Measurements from ENCODE around the gene PLVAP. TPM values are rescaled to one million over a fixed set of nuclear protein-coding genes. Genes with fewer than 3 reads are reported as not detected.

PLVAP gene
- total and polyA plus RNA-seq, 2 donors (not counting 3 experiments of a cell fraction or from before 2014, with no cell fraction given), result 5.7 to 16.9 TPM

DNA sequence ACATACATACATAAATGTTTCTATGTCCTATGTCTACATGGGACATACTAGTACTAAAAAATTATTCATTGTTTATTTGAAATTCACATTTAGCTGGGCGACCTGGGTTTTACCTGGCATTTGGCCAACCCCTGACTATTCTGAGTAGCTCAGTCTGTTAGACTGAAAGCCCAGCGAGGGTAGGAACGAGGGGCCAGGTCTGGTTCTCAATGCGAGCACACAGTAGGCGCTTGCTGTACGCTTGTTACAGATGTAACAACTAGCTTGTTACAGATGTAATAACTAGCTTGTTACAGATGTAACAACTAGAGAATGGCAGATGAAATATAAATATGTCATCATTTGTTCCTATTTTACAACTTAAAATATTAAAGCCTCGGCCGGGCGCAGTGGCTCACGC is 41.6 kb downstream of the PLVAP start:
- Histone ChIP-seq H3K27me3 (ENCODE audit: control insufficient read depth in 2 of 2, insufficient read depth in 2 of 2, low read length in 2 of 2) (peaks cover 0 to 3% of the 10 kb centered on the region in 2 experiments), H4K20me1 (replicated peaks; ENCODE audit: control insufficient read depth, extremely low read depth, insufficient read depth, low read length) (no peaks in the 10 kb centered on the region), H3K36me3 (ENCODE audit: control insufficient read depth in 2 of 2, extremely low read depth in 1 of 2, insufficient read depth in 2 of 2, low read length in 2 of 2) (no peaks in the 10 kb centered on the region), H3K9me1 (replicated peaks; ENCODE audit: control insufficient read depth, extremely low read depth, insufficient read depth, low read length) (no peaks in the 10 kb centered on the region), H3K9ac (replicated peaks; ENCODE audit: extremely low read depth, insufficient read depth, low read length) (no peak overlapping the region), H3K79me2 (ENCODE audit: control insufficient read depth, insufficient read depth, low read length) (peaks cover 4% of the 10 kb centered on the region), H3K4me2 (ENCODE audit: insufficient read depth, low read length) (no peak overlapping the region), H3K9me3 (replicated peaks; ENCODE audit: control insufficient read depth, insufficient read depth, low read length) (no peaks in the 10 kb centered on the region), H3K4me3 (replicated peaks in 1 of 3; ENCODE audit: insufficient read depth in 1 of 3, low read depth in 1 of 3, low read length in 3 of 3) (no peak overlapping the region), H3K27ac (ENCODE audit: insufficient read depth, low read depth, low read length) (no peak overlapping the region), H2AFZ (ENCODE audit: low read depth, low read length) (no peak overlapping the region), H3K4me1 (ENCODE audit: control insufficient read depth, extremely low read depth, insufficient read depth, low read length) (peaks cover 14% of the 10 kb centered on the region)
- no peak for FAIRE-seq
- dilution Hi-C loops (cut with MboI; ENCODE audit: extremely low pct_ligation_motif_present, low sequenced_read_pairs) (no loop called here), intact Hi-C loops (cut with micrococcal nuclease) (no loop called here)
- no peak for TF ChIP-seq MYC (IDR thresholded peaks at IDR 0.05; ENCODE audit: low read depth, low read length)
- no peak for TF ChIP-seq POLR2A (IDR thresholded peaks at IDR 0.05; ENCODE audit: low read depth, low read length)
- no peak for TF ChIP-seq JUN (IDR thresholded peaks at IDR 0.05; ENCODE audit: borderline replicate concordance, insufficient read depth, insufficient read length, low read depth)
- TF ChIP-seq POLR2AphosphoS5 (IDR thresholded peaks at IDR 0.05; ENCODE audit: insufficient read depth, low read depth, low read length), result no peak
- TF ChIP-seq, protein P1, sequence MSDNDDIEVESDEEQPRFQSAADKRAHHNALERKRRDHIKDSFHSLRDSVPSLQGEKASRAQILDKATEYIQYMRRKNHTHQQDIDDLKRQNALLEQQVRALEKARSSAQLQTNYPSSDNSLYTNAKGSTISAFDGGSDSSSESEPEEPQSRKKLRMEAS (IDR thresholded peaks at IDR 0.05; ENCODE audit: insufficient read depth, insufficient read length), result no peak
- BruUV-seq (replicated peaks), result no TSS peak
- CTCF ChIA-PET, result interaction anchor here (1.3 to 2.6 kb wide), 5 partner anchors 30 to 54 kb away, joined by 3 to 10 read pairs (median 5); partner anchors contain the start of gene MRPL34
- no peak for DNase-seq (ENCODE audit: low read depth, low spot score)
- POLR2A ChIA-PET, result no interaction called here

DNA sequence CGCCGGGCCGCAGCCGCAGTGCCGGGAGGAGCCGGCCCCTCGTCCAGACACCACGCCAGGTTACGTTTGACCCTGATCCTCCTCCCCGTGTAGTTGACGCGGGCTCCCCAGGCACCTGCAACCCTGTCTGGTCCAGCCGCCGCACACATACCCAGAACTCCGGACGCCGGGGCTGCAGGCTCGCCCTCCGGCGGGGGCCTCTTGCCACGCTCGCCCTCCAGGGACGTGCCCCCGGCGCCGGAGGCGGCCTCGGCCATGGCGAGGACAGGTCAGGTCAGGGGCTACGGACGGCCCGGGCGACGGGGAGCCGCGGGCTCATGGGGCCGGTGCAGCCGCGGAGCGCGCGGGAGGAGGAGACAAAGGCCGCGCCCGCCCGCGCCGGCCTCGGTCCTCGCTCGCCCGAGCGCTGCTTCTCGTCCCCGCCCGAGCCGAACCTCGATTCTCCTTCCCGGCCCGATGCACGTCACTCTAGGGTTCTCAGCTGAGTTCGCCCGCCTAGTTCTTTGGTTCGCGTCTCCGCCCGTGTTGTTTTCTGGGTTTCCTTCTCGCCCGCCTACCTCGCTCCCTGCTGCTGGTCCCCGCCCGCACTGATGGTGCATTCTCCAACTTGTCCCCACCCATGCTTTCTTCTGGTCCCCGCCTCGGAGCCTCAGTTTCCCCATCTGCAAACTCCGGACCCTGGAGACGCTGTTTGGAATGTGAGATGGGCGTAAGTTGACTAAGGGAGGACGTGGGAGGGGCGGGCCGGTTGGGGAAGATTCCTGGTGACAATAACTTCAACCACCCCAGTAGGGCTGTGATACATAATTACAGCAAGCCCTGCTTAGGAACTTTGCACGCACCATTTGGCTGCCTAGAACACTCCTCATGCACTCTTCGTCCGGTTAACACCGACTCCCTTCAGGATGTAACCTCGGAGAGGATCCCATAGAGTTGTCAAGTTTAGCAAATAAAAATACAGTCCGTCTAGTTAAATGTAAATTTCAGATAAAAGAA is 42.4 kb downstream of the PLVAP start, which contains the start of gene ANO8:
TSS of gene ANO8 (minus strand) at position 442 of the 996 bp plus-strand sequence. CDS start at position 257, 185 bp downstream.
- Histone ChIP-seq H3K9ac (replicated peaks; ENCODE audit: extremely low read depth, insufficient read depth, low read length) (peak within 1 kb of the TSS; percentile 27), H2AFZ (ENCODE audit: low read depth, low read length) (peak within 1 kb of the TSS; percentile 91), H3K36me3 (ENCODE audit: control insufficient read depth in 2 of 2, extremely low read depth in 1 of 2, insufficient read depth in 2 of 2, low read length in 2 of 2) (no peaks in the 10 kb centered on the region), H3K9me3 (replicated peaks; ENCODE audit: control insufficient read depth, insufficient read depth, low read length) (no peaks in the 10 kb centered on the region), H3K79me2 (ENCODE audit: control insufficient read depth, insufficient read depth, low read length) (peaks cover 4% of the 10 kb centered on the region), H3K27me3 (ENCODE audit: control insufficient read depth in 2 of 2, insufficient read depth in 2 of 2, low read length in 2 of 2) (peaks cover 0 to 10% of the 10 kb centered on the region in 2 experiments), H3K27ac (ENCODE audit: insufficient read depth, low read depth, low read length) (no peak within 1 kb of the TSS), H3K4me2 (ENCODE audit: insufficient read depth, low read length) (peak within 1 kb of the TSS; percentile 78), H3K4me3 (replicated peaks in 1 of 3; ENCODE audit: insufficient read depth in 1 of 3, low read depth in 1 of 3, low read length in 3 of 3) (peak within 1 kb of the TSS; percentile 30 to 55 (median 46)), H3K9me1 (replicated peaks; ENCODE audit: control insufficient read depth, extremely low read depth, insufficient read depth, low read length) (no peaks in the 10 kb centered on the region), H4K20me1 (replicated peaks; ENCODE audit: control insufficient read depth, extremely low read depth, insufficient read depth, low read length) (no peaks in the 10 kb centered on the region), H3K4me1 (ENCODE audit: control insufficient read depth, extremely low read depth, insufficient read depth, low read length) (peaks cover 14% of the 10 kb centered on the region)
- dilution Hi-C loops (cut with MboI; ENCODE audit: extremely low pct_ligation_motif_present, low sequenced_read_pairs) (no loop called here), intact Hi-C loops (cut with micrococcal nuclease) (no loop called here)
- BruUV-seq (replicated peaks), result no TSS peak
- DNase-seq (ENCODE audit: low read depth, low spot score) (peak; percentile 96), FAIRE-seq (peak; percentile 95)
- POLR2A ChIA-PET, result no interaction called here
- TF ChIP-seq FOS (IDR thresholded peaks at IDR 0.05; ENCODE audit: borderline replicate concordance, insufficient read depth, low read length), result peak; percentile 18
- TF ChIP-seq GATA2 (IDR thresholded peaks at IDR 0.05; ENCODE audit: insufficient read depth, insufficient read length, low read depth, low read length), result no peak
- no peak for TF ChIP-seq CTCF (IDR thresholded peaks at IDR 0.05; ENCODE audit: extremely low read depth in 1 of 2, insufficient read depth in 1 of 2, low read depth in 1 of 2, low read length in 2 of 2)
- TF ChIP-seq EZH2 (IDR thresholded peaks at IDR 0.05; ENCODE audit: borderline replicate concordance, low read depth, low read length, severe bottlenecking), result no peak
- peak; percentile 41 for TF ChIP-seq MYC (IDR thresholded peaks at IDR 0.05; ENCODE audit: low read depth, low read length)
- no peak for TF ChIP-seq JUN (IDR thresholded peaks at IDR 0.05; ENCODE audit: borderline replicate concordance, insufficient read depth, insufficient read length, low read depth)
- TF ChIP-seq, protein P1 (IDR thresholded peaks at IDR 0.05; ENCODE audit: insufficient read depth, insufficient read length), result no peak
- TF ChIP-seq POLR2A (IDR thresholded peaks at IDR 0.05; ENCODE audit: low read depth, low read length), result no peak
- TF ChIP-seq POLR2AphosphoS5 (IDR thresholded peaks at IDR 0.05; ENCODE audit: insufficient read depth, low read depth, low read length), result peak; percentile 78
- CTCF ChIA-PET, result interaction anchor here (1.0 to 2.6 kb wide), 7 partner anchors 14 to 55 kb away, joined by 3 to 12 read pairs (median 5); partner anchors contain the start of gene MRPL34

All from endothelial cell of umbilical vein (primary cell).